Uterus (tissue), 2 donors: ENCODE measurements around the gene ANAPC13.

ENCODE experiments used
- POLR2A ChIP-seq, 2 donors: fragments of 450-650 bp; IDR thresholded peaks; one replicate each; pipeline ENCODE4 v1.6.1; 2016; ENCODE audit warnings: antibody characterized with exemption in 2 of 2, mild to moderate bottlenecking in 1 of 2, moderate library complexity in 1 of 2
- TF ChIP-seq, protein P1 (sequence below), 4 experiments: fragments of 200-600 bp in 2 of 4; fragments of 450-650 bp in 2 of 4; sonication (generic) in 2 of 4; IDR thresholded peaks; one replicate each; pipeline ENCODE4 v1.5.1; 2016 to 2019; ENCODE audit warnings: antibody characterized with exemption in 4 of 4, mild to moderate bottlenecking in 2 of 4, moderate library complexity in 1 of 4

DNA sequence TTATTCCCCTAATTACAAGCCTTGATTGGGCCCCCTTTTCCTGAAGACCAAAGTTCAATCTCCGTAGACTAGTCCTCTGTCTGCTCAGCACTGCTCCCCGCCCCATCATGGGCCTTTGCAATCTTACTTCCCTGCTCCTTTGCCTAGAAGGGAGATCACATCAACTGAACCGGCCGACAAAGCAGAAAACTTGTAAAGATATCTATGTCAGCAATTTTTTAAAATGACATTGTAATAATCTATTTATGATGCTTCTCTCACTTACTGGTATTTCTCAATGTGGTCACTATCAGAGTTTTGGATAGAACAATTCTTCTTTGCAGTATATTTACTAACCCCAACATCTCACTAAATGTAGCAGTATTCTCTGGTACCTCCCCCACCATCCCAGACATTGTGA is 17.3 kb downstream of the ANAPC13 start:
- TF ChIP-seq, protein P1, sequence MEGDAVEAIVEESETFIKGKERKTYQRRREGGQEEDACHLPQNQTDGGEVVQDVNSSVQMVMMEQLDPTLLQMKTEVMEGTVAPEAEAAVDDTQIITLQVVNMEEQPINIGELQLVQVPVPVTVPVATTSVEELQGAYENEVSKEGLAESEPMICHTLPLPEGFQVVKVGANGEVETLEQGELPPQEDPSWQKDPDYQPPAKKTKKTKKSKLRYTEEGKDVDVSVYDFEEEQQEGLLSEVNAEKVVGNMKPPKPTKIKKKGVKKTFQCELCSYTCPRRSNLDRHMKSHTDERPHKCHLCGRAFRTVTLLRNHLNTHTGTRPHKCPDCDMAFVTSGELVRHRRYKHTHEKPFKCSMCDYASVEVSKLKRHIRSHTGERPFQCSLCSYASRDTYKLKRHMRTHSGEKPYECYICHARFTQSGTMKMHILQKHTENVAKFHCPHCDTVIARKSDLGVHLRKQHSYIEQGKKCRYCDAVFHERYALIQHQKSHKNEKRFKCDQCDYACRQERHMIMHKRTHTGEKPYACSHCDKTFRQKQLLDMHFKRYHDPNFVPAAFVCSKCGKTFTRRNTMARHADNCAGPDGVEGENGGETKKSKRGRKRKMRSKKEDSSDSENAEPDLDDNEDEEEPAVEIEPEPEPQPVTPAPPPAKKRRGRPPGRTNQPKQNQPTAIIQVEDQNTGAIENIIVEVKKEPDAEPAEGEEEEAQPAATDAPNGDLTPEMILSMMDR (IDR thresholded peaks at IDR 0.05), result no peak
- no peak for TF ChIP-seq POLR2A (IDR thresholded peaks at IDR 0.05)
